Measurements from ENCODE around the gene SH3GL1. TPM values are rescaled to one million over a fixed set of nuclear protein-coding genes. Genes with fewer than 3 reads are reported as not detected.
A peak's percentile ranks its signal among the peaks of the same experiment; 100 is the strongest.

Gene SH3GL1, protein sequence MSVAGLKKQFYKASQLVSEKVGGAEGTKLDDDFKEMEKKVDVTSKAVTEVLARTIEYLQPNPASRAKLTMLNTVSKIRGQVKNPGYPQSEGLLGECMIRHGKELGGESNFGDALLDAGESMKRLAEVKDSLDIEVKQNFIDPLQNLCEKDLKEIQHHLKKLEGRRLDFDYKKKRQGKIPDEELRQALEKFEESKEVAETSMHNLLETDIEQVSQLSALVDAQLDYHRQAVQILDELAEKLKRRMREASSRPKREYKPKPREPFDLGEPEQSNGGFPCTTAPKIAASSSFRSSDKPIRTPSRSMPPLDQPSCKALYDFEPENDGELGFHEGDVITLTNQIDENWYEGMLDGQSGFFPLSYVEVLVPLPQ
- total RNA-seq, result 26.6 TPM

DNA sequence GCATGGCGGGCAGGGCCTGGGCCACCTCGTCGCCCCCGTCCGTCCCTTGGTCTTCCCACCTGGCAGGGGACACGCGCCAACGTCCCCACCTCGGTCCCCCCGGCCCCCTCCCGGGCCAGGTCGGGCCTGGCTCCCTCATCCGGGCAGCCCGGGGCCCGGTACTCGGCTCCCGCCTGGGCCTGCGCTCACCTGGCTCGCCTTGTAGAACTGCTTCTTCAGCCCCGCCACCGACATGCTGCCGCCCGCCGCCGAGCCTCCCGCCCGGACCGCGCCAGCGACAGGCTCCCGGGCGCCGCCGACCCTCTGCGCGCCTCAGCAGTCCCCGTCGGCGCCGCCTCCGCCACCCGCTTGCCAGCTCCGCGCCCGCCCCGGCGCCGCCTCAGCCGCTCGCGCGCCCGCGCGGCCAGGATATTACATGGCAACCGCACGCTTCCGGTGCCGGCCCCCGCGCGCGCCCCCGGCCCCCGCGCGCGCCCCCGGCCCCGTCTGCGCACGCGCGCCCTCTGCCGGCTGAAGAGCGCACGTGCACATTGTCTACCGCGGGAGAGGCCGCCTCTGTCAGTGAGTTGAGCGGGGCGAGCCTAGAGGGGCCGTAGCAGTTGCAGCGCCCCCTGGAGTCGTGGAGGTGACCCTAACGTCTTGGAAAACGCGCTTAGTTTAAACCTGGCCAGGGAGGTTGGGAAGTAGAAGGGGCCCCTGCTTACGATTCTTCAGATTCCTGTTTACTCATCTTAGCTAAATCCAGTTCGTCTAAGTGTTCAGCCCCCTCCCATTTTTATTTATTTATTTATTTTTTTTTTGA is at the start of gene SH3GL1:
SH3GL1 (minus strand) TSS at position 413 of the 802 bp plus-strand sequence; CDS start at position 234, 179 bp downstream.
- peaks cover 58% of the 10 kb centered on the region for H3K4me1 ChIP-seq (ENCODE audit: insufficient read depth, low read length)

DNA sequence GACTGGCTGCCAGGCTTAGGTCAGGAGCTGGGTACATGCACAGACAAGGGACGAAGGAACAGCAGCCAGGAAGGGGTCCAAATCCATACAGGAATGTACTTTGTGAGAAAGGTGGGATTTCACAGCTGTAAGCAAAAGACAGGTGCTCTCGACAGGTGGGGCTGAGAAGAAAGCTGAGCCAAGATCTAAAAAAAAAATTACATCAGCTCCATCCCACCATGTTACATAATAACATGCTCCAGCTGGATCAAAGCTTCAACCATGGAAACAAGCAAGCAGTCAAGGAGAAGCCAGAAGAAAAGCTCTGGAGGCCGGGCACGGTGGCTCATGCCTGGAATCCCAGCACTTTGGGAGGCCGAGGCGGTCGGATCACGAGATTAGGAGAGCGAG is 49.3 kb upstream of the SH3GL1 start:
- Histone ChIP-seq H3K27me3 (ENCODE audit: insufficient read depth, low read length) (no peaks in the 10 kb centered on the region), H3K4me1 (ENCODE audit: insufficient read depth, low read length) (no peaks in the 10 kb centered on the region), H3K9me3 (ENCODE audit: low read depth, low read length) (no peaks in the 10 kb centered on the region), H3K4me3 (ENCODE audit: low read length) (no peak overlapping the region)

More for the DNA sequence above, at the start of gene SH3GL1:
- no peaks in the 10 kb centered on the region for H3K9me3 ChIP-seq (ENCODE audit: low read depth, low read length)
- H3K27me3 ChIP-seq (ENCODE audit: insufficient read depth, low read length), result no peaks in the 10 kb centered on the region
- peak within 1 kb of the TSS; percentile 83 for H3K4me3 ChIP-seq (ENCODE audit: low read length)

DNA sequence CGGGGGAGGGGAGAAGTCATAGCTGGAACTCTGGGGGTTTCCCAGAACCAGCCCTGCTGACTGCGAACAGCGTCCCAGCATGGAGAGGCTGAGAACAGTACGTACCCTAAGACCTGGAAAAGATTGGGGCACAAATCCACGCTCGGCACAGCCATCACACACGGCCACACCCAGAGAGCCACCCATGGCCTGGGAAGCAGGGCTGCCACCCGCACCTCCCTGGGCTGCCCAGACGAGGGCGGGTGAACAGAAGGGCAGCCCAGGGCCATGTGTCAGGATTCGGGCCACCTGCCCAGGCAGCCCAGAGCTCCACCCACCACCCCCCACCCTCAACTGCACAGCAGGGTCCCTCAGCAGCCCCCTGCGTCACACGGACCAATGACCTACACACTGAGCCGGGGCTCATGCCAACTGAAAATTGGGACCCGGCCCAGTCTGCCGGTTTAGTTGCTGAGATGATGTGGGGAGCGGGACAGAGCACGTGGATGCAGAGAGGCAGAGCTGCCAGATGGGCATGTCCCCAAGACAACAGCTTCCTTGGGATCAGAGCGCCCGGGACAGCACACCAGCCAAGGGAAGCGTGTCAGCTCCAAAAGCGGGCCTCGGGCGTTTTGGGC is 48.8 kb upstream of the SH3GL1 start:
- H3K4me1 ChIP-seq (ENCODE audit: insufficient read depth, low read length), result no peaks in the 10 kb centered on the region

DNA sequence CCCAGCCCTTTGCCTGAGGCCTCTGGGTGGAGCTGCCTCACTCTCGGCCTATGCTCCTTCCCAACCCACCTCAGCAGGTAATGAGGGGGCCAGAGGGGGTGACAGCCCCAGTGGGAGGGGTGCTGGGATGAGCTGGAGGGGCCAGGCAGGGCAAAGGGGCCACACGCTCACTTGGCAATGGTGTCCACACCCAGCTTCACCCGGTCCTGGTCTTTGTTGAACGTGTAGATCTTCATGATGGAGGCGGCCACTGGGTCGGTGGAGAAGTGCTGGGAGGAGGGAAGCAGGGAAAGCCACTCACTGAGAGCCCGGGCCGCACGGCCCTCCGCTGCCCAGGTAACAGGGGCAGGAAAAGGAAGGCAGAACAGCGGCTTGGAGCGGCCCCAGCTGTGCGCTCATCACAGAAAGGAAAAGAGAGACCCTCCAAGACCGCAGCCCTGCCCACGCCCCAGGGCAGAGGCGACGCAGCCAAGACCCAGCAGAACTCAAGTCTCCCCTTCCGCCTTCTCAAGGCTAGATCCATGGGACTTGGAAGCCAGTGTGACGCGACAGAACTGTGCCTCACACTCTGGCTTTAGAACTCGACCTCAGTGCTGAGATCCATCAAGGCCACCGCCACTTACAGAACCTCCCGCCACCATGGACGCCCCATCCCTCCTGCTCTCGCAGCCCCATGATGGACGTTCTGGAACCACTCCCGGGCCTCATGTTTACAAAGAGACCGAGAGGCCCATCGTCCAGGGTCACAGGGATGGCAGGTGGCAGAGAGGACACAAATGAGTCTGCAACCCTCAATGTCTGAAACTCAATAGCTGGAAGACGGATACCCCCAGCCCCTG is 48.0 kb upstream of the SH3GL1 start:
- Histone ChIP-seq H3K4me1 (ENCODE audit: insufficient read depth, low read length) (no peaks in the 10 kb centered on the region), H3K4me3 (ENCODE audit: low read length) (no peak overlapping the region), H3K9me3 (ENCODE audit: low read depth, low read length) (no peaks in the 10 kb centered on the region)

More for the DNA sequence above, 48.8 kb upstream of the SH3GL1 start:
- H3K4me3 ChIP-seq (ENCODE audit: low read length), result no peak overlapping the region
- no peaks in the 10 kb centered on the region for H3K9me3 ChIP-seq (ENCODE audit: low read depth, low read length)
- H3K27me3 ChIP-seq (ENCODE audit: insufficient read depth, low read length), result no peaks in the 10 kb centered on the region

DNA sequence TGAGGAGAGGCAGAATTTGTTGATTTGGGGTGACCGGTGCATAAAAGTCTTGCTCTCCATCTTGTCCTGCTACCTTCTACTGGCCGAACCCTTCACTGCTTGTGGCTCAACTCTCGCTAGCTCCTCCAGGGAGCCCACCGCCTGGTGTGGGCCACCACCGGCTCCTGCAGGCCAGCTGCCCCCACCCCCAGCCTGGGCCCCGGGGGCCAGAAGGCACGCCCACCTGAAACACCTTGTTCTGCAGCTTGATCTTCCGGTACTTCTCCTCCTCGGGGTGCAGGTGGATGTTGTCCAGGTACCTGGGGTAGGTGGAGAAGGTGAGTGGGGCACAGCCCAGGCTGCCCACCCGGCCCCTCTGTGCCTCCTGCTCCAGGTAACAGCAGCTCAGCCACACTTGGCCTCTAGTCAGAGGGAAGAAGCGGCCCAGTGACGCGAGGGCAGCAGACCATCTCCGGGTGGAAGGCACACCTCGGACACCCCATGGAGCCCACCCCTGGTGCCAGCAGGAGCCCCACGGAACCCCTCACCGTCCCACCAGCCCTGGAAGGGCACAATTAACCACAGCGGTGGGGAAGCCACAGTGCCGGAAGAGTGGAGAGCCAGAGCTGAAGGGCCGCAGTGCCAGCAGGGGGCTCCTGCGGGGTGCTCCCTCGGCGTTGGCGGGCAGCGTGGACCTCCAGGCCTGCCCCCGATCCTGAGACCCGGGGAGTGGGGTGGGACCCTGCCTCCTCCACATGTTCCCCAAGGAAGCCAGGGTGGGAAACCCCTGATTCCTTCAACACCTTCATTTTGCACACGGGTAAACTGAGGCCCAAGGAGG is 47.2 kb upstream of the SH3GL1 start:
- H3K4me3 ChIP-seq (ENCODE audit: low read length), result no peak overlapping the region
- no peaks in the 10 kb centered on the region for H3K27me3 ChIP-seq (ENCODE audit: insufficient read depth, low read length)
- no peaks in the 10 kb centered on the region for H3K4me1 ChIP-seq (ENCODE audit: insufficient read depth, low read length)
- H3K9me3 ChIP-seq (ENCODE audit: low read depth, low read length), result no peaks in the 10 kb centered on the region

More for the DNA sequence above, 48.0 kb upstream of the SH3GL1 start:
- H3K27me3 ChIP-seq (ENCODE audit: insufficient read depth, low read length), result no peaks in the 10 kb centered on the region

DNA sequence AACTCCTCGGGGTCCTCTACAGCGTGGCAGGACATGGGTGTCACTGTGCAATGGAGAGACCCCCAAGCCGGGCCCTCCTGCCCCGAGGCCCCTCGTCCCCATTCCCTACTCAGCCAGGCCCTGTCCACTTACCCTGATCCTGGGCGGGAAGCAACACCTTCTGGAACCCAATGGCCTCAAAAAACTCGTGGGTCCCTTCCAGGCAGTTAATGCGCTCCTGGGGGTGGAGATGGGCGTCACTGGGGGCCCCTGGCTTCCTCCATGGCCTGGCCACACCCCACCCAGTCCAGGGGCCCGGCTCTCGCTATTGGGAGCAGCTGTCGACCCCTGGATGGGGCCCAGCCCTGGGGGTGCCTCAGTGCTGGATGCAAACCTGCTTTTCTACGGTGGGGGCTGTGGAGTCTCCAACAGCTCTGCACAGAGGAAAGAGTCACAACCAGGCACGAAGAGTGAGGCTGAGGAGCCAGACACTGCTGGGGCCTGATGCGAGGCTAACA is 46.4 kb upstream of the SH3GL1 start:
- H3K9me3 ChIP-seq (ENCODE audit: low read depth, low read length), result no peaks in the 10 kb centered on the region
- H3K4me3 ChIP-seq (ENCODE audit: low read length), result no peak overlapping the region
- H3K27me3 ChIP-seq (ENCODE audit: insufficient read depth, low read length), result no peaks in the 10 kb centered on the region
- no peaks in the 10 kb centered on the region for H3K4me1 ChIP-seq (ENCODE audit: insufficient read depth, low read length)

DNA sequence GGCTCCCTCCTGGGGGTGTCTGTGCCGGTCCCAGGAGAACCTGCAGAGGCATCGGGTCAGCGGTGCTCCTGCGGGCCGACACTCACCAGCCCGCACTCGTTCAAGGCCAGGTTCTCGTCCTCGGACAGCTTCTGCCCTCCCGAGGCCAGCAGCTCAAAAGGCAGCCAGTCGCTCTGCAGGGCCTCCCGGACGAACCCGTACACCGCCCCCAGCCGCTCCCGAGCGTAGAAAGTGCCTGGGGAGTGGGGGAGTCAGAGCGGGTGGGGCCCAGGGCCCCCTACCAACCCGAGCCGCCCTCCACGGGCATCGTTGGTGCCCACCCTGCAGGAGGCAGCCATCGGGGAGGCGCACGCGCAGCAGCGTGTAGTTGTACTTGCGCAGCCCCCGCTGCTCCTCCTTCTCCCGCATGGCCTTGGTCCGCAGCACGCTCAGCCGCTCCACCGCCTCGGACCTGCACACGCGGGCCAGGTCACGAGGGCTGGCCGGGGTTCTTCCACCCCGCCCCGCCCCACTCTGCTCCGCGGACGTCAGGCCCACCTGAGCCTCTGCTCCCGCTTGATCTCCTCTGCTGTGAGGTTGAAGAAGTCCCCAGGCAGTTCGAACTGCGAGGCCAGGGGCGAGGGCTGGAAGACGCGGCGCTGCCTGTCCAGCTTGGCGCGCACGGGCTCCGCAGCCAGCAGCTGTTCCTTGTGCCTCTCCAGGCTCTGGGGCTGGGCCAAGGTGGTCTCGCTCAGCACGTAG is 45.8 kb upstream of the SH3GL1 start:
- H3K9me3 ChIP-seq (ENCODE audit: low read depth, low read length), result no peaks in the 10 kb centered on the region
- H3K4me3 ChIP-seq (ENCODE audit: low read length), result no peak overlapping the region
- no peaks in the 10 kb centered on the region for H3K27me3 ChIP-seq (ENCODE audit: insufficient read depth, low read length)
- H3K4me1 ChIP-seq (ENCODE audit: insufficient read depth, low read length), result no peaks in the 10 kb centered on the region

DNA sequence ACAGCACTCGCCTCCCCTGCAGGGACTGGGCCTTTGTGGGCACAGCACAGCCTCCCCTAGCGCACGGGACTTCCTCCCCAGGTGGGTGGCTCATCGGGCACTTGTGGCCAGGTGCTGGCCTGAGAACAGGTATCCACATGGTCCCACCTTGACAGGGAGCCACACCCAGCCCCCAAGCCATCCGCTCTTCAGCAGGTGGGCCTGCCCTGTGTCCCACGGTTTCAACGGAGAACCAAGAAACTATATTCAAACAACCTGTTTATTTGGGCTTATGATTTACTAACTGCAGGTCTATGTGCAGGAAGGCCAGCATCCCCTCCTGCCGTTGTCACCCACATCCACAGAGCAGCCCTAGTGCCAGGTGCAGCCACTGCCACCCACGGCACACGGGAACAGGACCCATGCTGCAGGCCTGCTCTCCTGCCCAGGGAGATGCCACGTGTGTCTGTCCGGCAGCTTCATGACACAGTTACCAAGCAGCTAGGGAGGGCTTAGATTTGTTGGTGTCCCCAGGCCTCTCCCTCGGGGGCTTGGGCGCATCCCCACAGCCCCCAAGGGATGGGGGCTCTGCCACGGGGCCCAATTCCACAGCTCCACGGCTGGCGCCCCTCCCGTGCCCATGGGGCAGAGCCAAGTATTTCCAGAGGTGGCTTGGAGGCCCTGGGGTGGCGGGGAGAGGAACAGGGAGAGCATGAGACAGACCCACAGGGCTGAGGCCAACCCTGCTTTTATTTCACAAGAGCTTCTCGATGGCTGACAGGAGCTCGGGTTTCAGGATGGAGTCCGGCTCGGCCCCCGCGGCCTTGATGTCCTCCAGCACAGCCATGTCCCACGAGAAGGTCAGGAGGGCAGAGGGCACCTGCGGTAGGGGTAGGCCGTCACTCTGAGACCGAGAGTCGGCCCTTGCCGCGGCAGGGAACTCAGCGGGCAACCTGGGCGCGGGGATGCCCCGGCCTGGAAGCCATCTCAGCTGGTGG is 44.7 kb upstream of the SH3GL1 start:
- H3K27me3 ChIP-seq (ENCODE audit: insufficient read depth, low read length), result no peaks in the 10 kb centered on the region
- H3K4me3 ChIP-seq (ENCODE audit: low read length), result no peak overlapping the region
- no peaks in the 10 kb centered on the region for H3K4me1 ChIP-seq (ENCODE audit: insufficient read depth, low read length)
- no peaks in the 10 kb centered on the region for H3K9me3 ChIP-seq (ENCODE audit: low read depth, low read length)

DNA sequence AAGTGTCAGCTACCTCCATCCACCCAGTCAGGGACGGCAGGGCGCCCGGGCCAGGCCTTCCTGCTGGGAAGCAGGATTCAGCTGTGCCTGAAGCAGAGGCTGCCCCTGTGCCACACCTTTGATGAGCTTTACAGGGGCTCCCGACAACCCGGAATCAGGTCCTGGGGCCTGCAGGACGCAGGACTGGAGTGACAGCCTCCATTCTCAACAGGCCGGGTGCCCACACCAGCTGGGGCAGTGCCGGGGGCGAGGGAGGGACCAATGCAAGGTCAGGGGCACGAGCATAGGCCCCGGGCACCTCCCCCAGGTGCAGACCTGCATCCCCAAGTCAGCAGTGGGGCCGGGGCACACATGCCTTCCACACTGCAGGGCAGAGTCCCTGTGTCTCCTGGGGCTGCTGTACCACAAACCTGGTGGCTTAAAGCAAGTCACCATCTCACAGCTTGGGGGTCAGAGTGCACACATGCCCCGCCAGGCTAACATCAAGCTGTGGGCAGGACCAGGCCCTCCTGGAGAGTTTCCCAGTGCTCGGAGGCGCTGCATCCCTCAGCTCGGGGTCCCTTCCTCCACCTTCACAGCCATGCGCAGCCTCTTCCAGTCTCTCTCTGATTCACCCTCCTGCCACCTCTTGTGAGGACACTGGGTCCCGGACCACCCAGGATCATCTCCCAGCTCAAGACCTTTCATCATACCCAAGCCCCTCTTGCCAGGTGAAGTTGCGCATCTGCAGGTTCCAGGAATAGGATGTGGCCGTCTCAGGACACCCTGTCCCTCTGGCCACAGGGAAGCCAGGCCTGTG is 43.8 kb upstream of the SH3GL1 start:
- Histone ChIP-seq H3K4me1 (ENCODE audit: insufficient read depth, low read length) (no peaks in the 10 kb centered on the region), H3K9me3 (ENCODE audit: low read depth, low read length) (no peaks in the 10 kb centered on the region), H3K27me3 (ENCODE audit: insufficient read depth, low read length) (no peaks in the 10 kb centered on the region), H3K4me3 (ENCODE audit: low read length) (no peak overlapping the region)

DNA sequence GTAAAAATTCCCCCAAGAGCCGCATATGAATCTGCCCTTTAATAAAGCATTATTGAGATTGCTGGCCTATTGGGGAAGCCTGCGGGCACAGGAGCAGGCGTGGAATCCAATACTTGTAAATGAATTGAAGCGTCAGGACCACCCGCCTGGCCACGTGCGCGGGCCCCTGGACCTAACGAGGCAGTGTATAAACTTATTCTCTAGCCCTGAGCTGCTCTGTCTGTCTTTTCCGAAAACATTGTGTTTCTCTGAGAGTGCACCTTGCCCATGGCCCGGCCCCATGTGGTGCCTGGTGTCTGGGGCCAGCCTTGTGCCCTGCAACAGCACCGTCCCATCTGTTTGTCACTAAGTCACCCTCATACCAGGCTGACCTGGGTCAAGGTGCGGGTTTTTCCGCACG is 42.8 kb upstream of the SH3GL1 start:
- Histone ChIP-seq H3K9me3 (ENCODE audit: low read depth, low read length) (no peaks in the 10 kb centered on the region), H3K4me3 (ENCODE audit: low read length) (no peak overlapping the region), H3K27me3 (ENCODE audit: insufficient read depth, low read length) (no peaks in the 10 kb centered on the region), H3K4me1 (ENCODE audit: insufficient read depth, low read length) (no peaks in the 10 kb centered on the region)

DNA sequence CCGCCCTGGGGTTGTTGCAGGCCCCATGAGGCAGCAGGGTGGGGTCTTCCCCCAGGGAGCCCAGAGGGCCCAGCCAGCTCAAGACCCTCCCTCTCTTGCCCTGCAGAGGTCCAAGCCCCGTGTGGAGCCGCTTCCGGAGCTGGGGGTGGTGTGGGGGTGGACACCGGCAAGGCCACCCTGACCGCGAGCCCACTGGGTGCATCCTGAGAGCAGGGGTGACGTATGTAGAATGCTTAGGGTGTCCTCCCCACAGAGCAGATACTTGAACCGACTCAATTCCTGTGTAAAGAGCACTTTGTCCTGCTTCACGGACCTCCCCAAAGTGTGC is 42.4 kb upstream of the SH3GL1 start:
- Histone ChIP-seq H3K4me3 (ENCODE audit: low read length) (no peak overlapping the region), H3K4me1 (ENCODE audit: insufficient read depth, low read length) (no peaks in the 10 kb centered on the region), H3K9me3 (ENCODE audit: low read depth, low read length) (no peaks in the 10 kb centered on the region), H3K27me3 (ENCODE audit: insufficient read depth, low read length) (no peaks in the 10 kb centered on the region)

All from mononuclear cell (primary cell).